ENCODE data around the gene DUSP10.

DNA sequence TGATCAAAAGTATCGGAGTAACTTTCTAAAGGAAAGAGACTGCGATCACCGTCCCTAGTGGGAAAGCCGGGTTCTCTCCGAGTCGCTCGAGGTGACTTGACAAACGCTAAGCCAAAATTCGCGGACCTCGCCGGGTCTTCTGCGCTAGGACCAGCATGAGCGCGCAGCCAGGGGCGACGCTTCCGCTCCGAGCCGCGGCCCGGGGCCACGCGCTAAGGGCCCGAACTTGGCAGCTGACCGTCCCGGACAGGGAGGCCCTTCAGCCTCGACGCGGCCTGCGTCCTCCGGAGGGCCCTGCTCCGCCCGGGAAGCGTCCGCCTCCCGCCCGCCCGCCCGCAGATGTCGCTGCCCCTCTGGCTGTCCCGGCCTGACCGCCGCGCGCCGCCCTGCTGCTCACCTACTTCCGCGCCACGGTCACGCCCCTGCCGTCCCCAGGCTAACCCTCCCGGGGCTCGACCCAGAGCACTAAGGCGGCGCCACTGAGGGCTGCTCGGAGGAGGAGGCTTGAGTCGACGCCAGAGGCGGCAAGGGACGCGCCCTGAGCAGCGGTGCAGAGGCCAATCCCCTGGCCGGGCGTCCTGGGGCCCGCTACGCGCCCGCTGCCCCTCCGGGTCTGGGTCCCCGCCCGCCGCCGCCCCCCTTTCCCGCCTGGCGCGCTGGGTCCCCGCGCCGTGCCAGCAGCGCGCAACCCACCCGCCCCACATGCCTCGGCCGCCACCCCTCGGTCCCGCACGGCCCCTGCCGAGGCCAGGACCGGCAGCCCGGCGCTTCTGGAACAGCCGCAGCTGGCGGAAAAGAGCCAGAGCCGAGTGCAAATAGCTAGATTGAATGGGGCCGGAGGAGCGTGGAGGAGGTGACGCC lies 896 bp upstream of the DUSP10 start:
- TF ChIP-seq, protein P1, sequence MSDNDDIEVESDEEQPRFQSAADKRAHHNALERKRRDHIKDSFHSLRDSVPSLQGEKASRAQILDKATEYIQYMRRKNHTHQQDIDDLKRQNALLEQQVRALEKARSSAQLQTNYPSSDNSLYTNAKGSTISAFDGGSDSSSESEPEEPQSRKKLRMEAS (CRISPR knock-in tag; IDR thresholded peaks at IDR 0.05), result peak; percentile 20; the same call in 1 of the 2 replicates
- TF ChIP-seq HMGA2 (CRISPR knock-in tag; IDR thresholded peaks at IDR 0.05), result no peak
- no peak for TF ChIP-seq JUN (CRISPR knock-in tag; IDR thresholded peaks at IDR 0.05)
- no peak for TF ChIP-seq CREM (CRISPR knock-in tag; IDR thresholded peaks at IDR 0.05)
- TF ChIP-seq, protein P2, sequence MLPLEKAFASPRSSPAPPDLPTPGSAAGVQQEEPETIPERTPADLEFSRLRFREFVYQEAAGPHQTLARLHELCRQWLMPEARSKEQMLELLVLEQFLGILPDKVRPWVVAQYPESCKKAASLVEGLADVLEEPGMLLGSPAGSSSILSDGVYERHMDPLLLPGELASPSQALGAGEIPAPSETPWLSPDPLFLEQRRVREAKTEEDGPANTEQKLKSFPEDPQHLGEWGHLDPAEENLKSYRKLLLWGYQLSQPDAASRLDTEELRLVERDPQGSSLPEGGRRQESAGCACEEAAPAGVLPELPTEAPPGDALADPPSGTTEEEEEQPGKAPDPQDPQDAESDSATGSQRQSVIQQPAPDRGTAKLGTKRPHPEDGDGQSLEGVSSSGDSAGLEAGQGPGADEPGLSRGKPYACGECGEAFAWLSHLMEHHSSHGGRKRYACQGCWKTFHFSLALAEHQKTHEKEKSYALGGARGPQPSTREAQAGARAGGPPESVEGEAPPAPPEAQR (CRISPR knock-in tag; IDR thresholded peaks at IDR 0.05), result no peak
- no peak for TF ChIP-seq TCF7 (CRISPR knock-in tag; IDR thresholded peaks at IDR 0.05; ENCODE audit: low read depth)
- TF ChIP-seq, protein P3, sequence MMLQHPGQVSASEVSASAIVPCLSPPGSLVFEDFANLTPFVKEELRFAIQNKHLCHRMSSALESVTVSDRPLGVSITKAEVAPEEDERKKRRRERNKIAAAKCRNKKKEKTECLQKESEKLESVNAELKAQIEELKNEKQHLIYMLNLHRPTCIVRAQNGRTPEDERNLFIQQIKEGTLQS (CRISPR knock-in tag; conservative IDR thresholded peaks at IDR 0.05), result no peak
- TF ChIP-seq, protein P4, sequence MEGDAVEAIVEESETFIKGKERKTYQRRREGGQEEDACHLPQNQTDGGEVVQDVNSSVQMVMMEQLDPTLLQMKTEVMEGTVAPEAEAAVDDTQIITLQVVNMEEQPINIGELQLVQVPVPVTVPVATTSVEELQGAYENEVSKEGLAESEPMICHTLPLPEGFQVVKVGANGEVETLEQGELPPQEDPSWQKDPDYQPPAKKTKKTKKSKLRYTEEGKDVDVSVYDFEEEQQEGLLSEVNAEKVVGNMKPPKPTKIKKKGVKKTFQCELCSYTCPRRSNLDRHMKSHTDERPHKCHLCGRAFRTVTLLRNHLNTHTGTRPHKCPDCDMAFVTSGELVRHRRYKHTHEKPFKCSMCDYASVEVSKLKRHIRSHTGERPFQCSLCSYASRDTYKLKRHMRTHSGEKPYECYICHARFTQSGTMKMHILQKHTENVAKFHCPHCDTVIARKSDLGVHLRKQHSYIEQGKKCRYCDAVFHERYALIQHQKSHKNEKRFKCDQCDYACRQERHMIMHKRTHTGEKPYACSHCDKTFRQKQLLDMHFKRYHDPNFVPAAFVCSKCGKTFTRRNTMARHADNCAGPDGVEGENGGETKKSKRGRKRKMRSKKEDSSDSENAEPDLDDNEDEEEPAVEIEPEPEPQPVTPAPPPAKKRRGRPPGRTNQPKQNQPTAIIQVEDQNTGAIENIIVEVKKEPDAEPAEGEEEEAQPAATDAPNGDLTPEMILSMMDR (IDR thresholded peaks at IDR 0.05), result no peak
- no peak for TF ChIP-seq NFYB (CRISPR knock-in tag; conservative IDR thresholded peaks at IDR 0.05; ENCODE audit: low read depth)
- no peak for TF ChIP-seq TP53 (CRISPR knock-in tag; IDR thresholded peaks at IDR 0.05)
- TF ChIP-seq, protein P5, sequence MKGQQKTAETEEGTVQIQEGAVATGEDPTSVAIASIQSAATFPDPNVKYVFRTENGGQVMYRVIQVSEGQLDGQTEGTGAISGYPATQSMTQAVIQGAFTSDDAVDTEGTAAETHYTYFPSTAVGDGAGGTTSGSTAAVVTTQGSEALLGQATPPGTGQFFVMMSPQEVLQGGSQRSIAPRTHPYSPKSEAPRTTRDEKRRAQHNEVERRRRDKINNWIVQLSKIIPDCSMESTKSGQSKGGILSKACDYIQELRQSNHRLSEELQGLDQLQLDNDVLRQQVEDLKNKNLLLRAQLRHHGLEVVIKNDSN (CRISPR knock-in tag; IDR thresholded peaks at IDR 0.05), result no peak
- TF ChIP-seq, protein P6, sequence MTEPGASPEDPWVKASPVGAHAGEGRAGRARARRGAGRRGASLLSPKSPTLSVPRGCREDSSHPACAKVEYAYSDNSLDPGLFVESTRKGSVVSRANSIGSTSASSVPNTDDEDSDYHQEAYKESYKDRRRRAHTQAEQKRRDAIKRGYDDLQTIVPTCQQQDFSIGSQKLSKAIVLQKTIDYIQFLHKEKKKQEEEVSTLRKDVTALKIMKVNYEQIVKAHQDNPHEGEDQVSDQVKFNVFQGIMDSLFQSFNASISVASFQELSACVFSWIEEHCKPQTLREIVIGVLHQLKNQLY (CRISPR knock-in tag; IDR thresholded peaks at IDR 0.05), result no peak
- TF ChIP-seq ETV6 (CRISPR knock-in tag; IDR thresholded peaks at IDR 0.05), result no peak
- TF ChIP-seq, protein P7, sequence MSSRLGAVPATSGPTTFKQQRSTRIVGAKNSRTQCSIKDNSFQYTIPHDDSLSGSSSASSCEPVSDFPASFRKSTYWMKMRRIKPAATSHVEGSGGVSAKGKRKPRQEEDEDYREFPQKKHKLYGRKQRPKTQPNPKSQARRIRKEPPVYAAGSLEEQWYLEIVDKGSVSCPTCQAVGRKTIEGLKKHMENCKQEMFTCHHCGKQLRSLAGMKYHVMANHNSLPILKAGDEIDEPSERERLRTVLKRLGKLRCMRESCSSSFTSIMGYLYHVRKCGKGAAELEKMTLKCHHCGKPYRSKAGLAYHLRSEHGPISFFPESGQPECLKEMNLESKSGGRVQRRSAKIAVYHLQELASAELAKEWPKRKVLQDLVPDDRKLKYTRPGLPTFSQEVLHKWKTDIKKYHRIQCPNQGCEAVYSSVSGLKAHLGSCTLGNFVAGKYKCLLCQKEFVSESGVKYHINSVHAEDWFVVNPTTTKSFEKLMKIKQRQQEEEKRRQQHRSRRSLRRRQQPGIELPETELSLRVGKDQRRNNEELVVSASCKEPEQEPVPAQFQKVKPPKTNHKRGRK (CRISPR knock-in tag; IDR thresholded peaks at IDR 0.05; ENCODE audit: borderline replicate concordance), result no peak
